HepG2 (cell line): ENCODE measurements around the gene SPA17. TPM values are rescaled to one million over a fixed set of nuclear protein-coding genes. Genes with fewer than 3 reads are reported as not detected.

Experiments
- DR1 ChIP-seq: sonication (generic); formaldehyde crosslinking; IDR thresholded peaks from 2 replicates; pipeline ENCODE4 v1.8.0; 2021; ENCODE audit warnings: mild to moderate bottlenecking, missing genetic modification reagents, inconsistent platforms
- ETV6 ChIP-seq: sonication (generic); formaldehyde crosslinking; conservative IDR thresholded peaks from 2 replicates; pipeline ENCODE4 v1.4.0; 2020; ENCODE audit warnings: missing genetic modification reagents
- EZH2 ChIP-seq: conservative IDR thresholded peaks from 2 replicates; pipeline ENCODE4 v1.6.1; 2012; ENCODE audit warnings: mild to moderate bottlenecking, low read depth, low read length, moderate library complexity
- NFKBIZ ChIP-seq: IDR thresholded peaks from 2 replicates; pipeline ENCODE4 v1.6.1; 2018; ENCODE audit warnings: missing genetic modification reagents, missing compliant biosample characterization
- PAF1 ChIP-seq: IDR thresholded peaks from 2 replicates; pipeline ENCODE4 v1.6.1; 2016; ENCODE audit warnings: missing genetic modification reagents, missing compliant biosample characterization
- SRSF9 ChIP-seq: fragments of 200-400 bp; formaldehyde crosslinking; IDR thresholded peaks from 2 replicates; pipeline ENCODE4 v1.6.1; 2018; ENCODE audit warnings: borderline replicate concordance, mild to moderate bottlenecking, low read depth, low read length; ENCODE audit not compliant: insufficient read depth, poor library complexity, severe bottlenecking
- ZNF567 ChIP-seq: sonication (generic); formaldehyde crosslinking; IDR thresholded peaks from 2 replicates; pipeline ENCODE4 v1.8.1; 2023; ENCODE audit warnings: mild to moderate bottlenecking, missing genetic modification reagents, borderline replicate concordance
- ZSCAN12 ChIP-seq: sonication (generic); formaldehyde crosslinking; IDR thresholded peaks from 2 replicates; pipeline ENCODE4 v1.9.0; 2021; ENCODE audit warnings: mild to moderate bottlenecking, missing genetic modification reagents
- ZSCAN31 ChIP-seq: sonication (generic); formaldehyde crosslinking; IDR thresholded peaks from 2 replicates; pipeline ENCODE4 v1.5.0; 2020; ENCODE audit warnings: low read depth, mild to moderate bottlenecking, missing genetic modification reagents
- polyA plus RNA-seq, 8 experiments: library from polyadenylated mRNA; depleted of rRNA in 3 of 8; stranded (reverse) in 7 of 8; unstranded in 1 of 8; fragments of >200 nt; fragmentation: Illumina TruSeq in 4 of 8; extraction: Trizol in 4 of 8; gene quantifications; 2 replicates each; pipeline versions ENCODE4 v1.2.1 to v1.2.3, GENCODE V29; 2011 to 2016; ENCODE audit warnings: low read depth in 4 of 8, missing spikeins in 1 of 8, mixed read lengths in 1 of 8; ENCODE audit not compliant: insufficient read depth in 1 of 8
- total RNA-seq, 5 experiments: library from RNA; depleted of rRNA; stranded (reverse); fragments of >200 nt; fragmentation: Illumina TruSeq; extraction: Trizol; gene quantifications; 2 replicates each; pipeline ENCODE4 v1.2.3, GENCODE V29; 2016; ENCODE audit warnings: low read depth in 1 of 5
- TF ChIP-seq, protein P1 (sequence below): sonication (generic); formaldehyde crosslinking; IDR thresholded peaks from 2 replicates; pipeline ENCODE4 v1.4.0; 2020; ENCODE audit warnings: missing genetic modification reagents
- TF ChIP-seq, protein P2 (sequence below): sonication (generic); formaldehyde crosslinking; IDR thresholded peaks from 2 replicates; pipeline ENCODE4 v1.4.0; 2020; ENCODE audit warnings: missing genetic modification reagents, borderline replicate concordance
- TF ChIP-seq, protein P3 (sequence below): sonication (generic); formaldehyde crosslinking; IDR thresholded peaks from 2 replicates; pipeline ENCODE4 v1.4.0; 2020; ENCODE audit warnings: missing genetic modification reagents
- TF ChIP-seq, protein P4 (sequence below): sonication (generic); formaldehyde crosslinking; IDR thresholded peaks from 2 replicates; pipeline ENCODE4 v1.4.0; 2020; ENCODE audit warnings: missing genetic modification reagents, borderline replicate concordance
- TF ChIP-seq, protein P5 (sequence below): sonication (generic); formaldehyde crosslinking; IDR thresholded peaks from 2 replicates; pipeline ENCODE4 v1.5.0; 2020; ENCODE audit warnings: missing genetic modification reagents
- TF ChIP-seq, protein P6 (sequence below): IDR thresholded peaks from 2 replicates; pipeline ENCODE4 v1.6.1; 2016; ENCODE audit warnings: low read depth, borderline replicate concordance
- TF ChIP-seq, protein P7 (sequence below), 2 experiments: sonication (generic) in 1 of 2; formaldehyde crosslinking in 1 of 2; IDR thresholded peaks; 2 replicates each; pipeline versions ENCODE4 v1.5.1 to v1.6.1; 2011 to 2020; ENCODE audit warnings: borderline replicate concordance in 1 of 2, low read depth in 1 of 2, low read length in 1 of 2, mild to moderate bottlenecking in 1 of 2, missing genetic modification reagents in 1 of 2, moderate library complexity in 1 of 2

Gene SPA17
- total and polyA plus RNA-seq, 2 of the 13 experiments (the other 11 are each of a cell fraction or from before 2014, with no cell fraction given), result 4.4 to 8.4 TPM

DNA sequence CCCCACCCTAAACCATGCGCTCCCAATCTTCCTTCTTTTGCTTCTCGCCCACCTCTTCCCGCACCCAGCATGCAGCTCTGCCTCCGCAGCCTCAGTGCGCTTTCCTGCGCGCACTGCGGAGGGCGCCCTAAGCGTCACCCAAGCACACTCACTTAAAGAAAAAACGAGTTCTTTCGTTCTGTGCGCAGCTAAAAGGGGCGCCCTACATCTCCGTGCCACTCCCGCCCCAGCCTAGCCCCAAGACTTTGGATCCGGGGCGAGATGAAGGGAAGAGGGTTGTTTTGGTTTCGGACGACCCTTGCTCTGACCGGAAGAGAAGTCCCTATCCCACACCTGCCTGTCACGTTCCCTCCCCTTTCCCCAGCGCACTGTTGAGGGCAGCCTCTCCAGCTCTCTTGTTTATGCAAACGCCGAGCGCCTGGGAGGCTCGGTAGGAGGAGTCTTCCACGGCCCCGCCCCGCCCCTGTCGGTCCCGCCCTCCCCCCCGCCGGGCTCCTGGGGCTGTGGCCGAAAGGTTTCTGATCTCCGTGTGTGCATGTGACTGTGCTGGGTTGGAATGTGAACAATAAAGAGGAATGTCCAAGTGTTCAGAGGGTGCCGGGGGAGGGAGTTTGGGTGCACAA lies 73.0 kb downstream of the SPA17 start (continued):
- no peak for TF ChIP-seq NFKBIZ (CRISPR knock-in tag)
- TF ChIP-seq PAF1 (CRISPR knock-in tag), result no peak
- TF ChIP-seq ZSCAN31 (CRISPR knock-in tag), result 0 out of 2 replicates have a peak, but pooled peaks have one; percentile 20
- TF ChIP-seq, protein P1, sequence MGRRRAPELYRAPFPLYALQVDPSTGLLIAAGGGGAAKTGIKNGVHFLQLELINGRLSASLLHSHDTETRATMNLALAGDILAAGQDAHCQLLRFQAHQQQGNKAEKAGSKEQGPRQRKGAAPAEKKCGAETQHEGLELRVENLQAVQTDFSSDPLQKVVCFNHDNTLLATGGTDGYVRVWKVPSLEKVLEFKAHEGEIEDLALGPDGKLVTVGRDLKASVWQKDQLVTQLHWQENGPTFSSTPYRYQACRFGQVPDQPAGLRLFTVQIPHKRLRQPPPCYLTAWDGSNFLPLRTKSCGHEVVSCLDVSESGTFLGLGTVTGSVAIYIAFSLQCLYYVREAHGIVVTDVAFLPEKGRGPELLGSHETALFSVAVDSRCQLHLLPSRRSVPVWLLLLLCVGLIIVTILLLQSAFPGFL (CRISPR knock-in tag), result no peak
- TF ChIP-seq, protein P2, sequence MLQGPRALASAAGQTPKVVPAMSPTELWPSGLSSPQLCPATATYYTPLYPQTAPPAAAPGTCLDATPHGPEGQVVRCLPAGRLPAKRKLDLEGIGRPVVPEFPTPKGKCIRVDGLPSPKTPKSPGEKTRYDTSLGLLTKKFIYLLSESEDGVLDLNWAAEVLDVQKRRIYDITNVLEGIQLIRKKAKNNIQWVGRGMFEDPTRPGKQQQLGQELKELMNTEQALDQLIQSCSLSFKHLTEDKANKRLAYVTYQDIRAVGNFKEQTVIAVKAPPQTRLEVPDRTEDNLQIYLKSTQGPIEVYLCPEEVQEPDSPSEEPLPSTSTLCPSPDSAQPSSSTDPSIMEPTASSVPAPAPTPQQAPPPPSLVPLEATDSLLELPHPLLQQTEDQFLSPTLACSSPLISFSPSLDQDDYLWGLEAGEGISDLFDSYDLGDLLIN (CRISPR knock-in tag), result no peak
- TF ChIP-seq DR1 (CRISPR knock-in tag), result 0 out of 2 replicates have a peak, but pooled peaks have one; percentile 27
- no peak for TF ChIP-seq SRSF9
- TF ChIP-seq ZNF567, result no peak
- TF ChIP-seq, protein P3, sequence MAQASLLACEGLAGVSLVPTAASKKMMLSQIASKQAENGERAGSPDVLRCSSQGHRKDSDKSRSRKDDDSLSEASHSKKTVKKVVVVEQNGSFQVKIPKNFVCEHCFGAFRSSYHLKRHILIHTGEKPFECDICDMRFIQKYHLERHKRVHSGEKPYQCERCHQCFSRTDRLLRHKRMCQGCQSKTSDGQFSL (CRISPR knock-in tag), result 0 out of 2 replicates have a peak, but pooled peaks have one; percentile 35
- TF ChIP-seq, protein P4, sequence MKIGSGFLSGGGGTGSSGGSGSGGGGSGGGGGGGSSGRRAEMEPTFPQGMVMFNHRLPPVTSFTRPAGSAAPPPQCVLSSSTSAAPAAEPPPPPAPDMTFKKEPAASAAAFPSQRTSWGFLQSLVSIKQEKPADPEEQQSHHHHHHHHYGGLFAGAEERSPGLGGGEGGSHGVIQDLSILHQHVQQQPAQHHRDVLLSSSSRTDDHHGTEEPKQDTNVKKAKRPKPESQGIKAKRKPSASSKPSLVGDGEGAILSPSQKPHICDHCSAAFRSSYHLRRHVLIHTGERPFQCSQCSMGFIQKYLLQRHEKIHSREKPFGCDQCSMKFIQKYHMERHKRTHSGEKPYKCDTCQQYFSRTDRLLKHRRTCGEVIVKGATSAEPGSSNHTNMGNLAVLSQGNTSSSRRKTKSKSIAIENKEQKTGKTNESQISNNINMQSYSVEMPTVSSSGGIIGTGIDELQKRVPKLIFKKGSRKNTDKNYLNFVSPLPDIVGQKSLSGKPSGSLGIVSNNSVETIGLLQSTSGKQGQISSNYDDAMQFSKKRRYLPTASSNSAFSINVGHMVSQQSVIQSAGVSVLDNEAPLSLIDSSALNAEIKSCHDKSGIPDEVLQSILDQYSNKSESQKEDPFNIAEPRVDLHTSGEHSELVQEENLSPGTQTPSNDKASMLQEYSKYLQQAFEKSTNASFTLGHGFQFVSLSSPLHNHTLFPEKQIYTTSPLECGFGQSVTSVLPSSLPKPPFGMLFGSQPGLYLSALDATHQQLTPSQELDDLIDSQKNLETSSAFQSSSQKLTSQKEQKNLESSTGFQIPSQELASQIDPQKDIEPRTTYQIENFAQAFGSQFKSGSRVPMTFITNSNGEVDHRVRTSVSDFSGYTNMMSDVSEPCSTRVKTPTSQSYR, result no peak
- no peak for TF ChIP-seq ZSCAN12
- no peak for TF ChIP-seq ETV6
- TF ChIP-seq, protein P5, sequence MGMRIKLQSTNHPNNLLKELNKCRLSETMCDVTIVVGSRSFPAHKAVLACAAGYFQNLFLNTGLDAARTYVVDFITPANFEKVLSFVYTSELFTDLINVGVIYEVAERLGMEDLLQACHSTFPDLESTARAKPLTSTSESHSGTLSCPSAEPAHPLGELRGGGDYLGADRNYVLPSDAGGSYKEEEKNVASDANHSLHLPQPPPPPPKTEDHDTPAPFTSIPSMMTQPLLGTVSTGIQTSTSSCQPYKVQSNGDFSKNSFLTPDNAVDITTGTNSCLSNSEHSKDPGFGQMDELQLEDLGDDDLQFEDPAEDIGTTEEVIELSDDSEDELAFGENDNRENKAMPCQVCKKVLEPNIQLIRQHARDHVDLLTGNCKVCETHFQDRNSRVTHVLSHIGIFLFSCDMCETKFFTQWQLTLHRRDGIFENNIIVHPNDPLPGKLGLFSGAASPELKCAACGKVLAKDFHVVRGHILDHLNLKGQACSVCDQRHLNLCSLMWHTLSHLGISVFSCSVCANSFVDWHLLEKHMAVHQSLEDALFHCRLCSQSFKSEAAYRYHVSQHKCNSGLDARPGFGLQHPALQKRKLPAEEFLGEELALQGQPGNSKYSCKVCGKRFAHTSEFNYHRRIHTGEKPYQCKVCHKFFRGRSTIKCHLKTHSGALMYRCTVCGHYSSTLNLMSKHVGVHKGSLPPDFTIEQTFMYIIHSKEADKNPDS, result no peak
- TF ChIP-seq, protein P6, sequence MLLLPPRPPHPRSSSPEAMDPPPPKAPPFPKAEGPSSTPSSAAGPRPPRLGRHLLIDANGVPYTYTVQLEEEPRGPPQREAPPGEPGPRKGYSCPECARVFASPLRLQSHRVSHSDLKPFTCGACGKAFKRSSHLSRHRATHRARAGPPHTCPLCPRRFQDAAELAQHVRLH, result peak; percentile 59; the same call in 1 of the 2 replicates
- TF ChIP-seq EZH2, result no peak
- TF ChIP-seq, protein P7, sequence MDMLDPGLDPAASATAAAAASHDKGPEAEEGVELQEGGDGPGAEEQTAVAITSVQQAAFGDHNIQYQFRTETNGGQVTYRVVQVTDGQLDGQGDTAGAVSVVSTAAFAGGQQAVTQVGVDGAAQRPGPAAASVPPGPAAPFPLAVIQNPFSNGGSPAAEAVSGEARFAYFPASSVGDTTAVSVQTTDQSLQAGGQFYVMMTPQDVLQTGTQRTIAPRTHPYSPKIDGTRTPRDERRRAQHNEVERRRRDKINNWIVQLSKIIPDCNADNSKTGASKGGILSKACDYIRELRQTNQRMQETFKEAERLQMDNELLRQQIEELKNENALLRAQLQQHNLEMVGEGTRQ (IDR thresholded peaks at IDR 0.05; ENCODE audit: low read depth, low read length), result no peak
- TF ChIP-seq, protein P7 (CRISPR knock-in tag; IDR thresholded peaks at IDR 0.05; ENCODE audit: borderline replicate concordance), result no peak
